WTC11 (cell line): Measurements from ENCODE around the gene TRIP13. TPM values are rescaled to one million over a fixed set of nuclear protein-coding genes. Genes with fewer than 3 reads are reported as not detected.

Source experiments
- ATAC-seq: fragments of 200-7000 bp; cut with Tn5 transposase; 2 replicates; pipeline ENCODE4 v1.10.0; 2021; ENCODE audit warnings: mild to moderate bottlenecking, moderate library complexity
- CTCF ChIA-PET: fragments of 300-600 bp; sonication (Branson Sonifier 250); formaldehyde crosslinking; loops from one replicate; lab custom pipeline; 2021; ENCODE audit warnings: antibody characterized with exemption; lab: Charles Lee
- POLR2A ChIA-PET: fragments of 350-600 bp; sonication (Branson Sonifier 250); formaldehyde crosslinking; loops from one replicate; lab custom pipeline; 2021; ENCODE audit warnings: antibody characterized with exemption; lab: Charles Lee
- DNase-seq: peaks from one replicate; pipeline ENCODE4 v3.0.0; 2021; ENCODE audit warnings: low spot score
- H3K27ac Mint-ChIP-seq: 2 replicates; pipeline ENCODE4 v1.8.0; 2021; ENCODE audit warnings: mixed read lengths
- H3K27me3 Mint-ChIP-seq: 2 replicates; pipeline ENCODE4 v1.8.0; 2021; ENCODE audit warnings: low read depth, mild to moderate bottlenecking, moderate library complexity, mixed read lengths
- H3K36me3 Mint-ChIP-seq: 2 replicates; pipeline ENCODE4 v1.8.0; 2021; ENCODE audit warnings: mixed read lengths
- H3K4me1 Mint-ChIP-seq: 2 replicates; pipeline ENCODE4 v1.8.0; 2022; ENCODE audit warnings: mixed read lengths
- H3K4me3 Mint-ChIP-seq: 2 replicates; pipeline ENCODE4 v1.8.0; 2021; ENCODE audit warnings: mild to moderate bottlenecking, moderate library complexity, mixed read lengths
- H3K9me3 Mint-ChIP-seq: 2 replicates; pipeline ENCODE4 v1.8.0; 2021; ENCODE audit warnings: mixed read lengths
- CREB1 ChIP-seq: sonication (generic); formaldehyde crosslinking; IDR thresholded peaks from 2 replicates; pipeline ENCODE4 v1.8.0; 2023; ENCODE audit warnings: mild to moderate bottlenecking, missing genetic modification reagents
- E2F1 ChIP-seq: sonication (generic); formaldehyde crosslinking; IDR thresholded peaks from 2 replicates; pipeline ENCODE4 v1.8.0; 2022; ENCODE audit warnings: mild to moderate bottlenecking, missing genetic modification reagents
- ERG ChIP-seq: fragments of 250-450 bp; sonication (Bioruptor Pico); IDR thresholded peaks from 2 replicates; pipeline ENCODE4 v1.8.0; 2021; ENCODE audit warnings: mild to moderate bottlenecking
- IRF2 ChIP-seq: sonication (generic); formaldehyde crosslinking; IDR thresholded peaks from 2 replicates; pipeline ENCODE4 v1.8.0; 2022; ENCODE audit warnings: low read depth, missing genetic modification reagents, borderline replicate concordance
- MLX ChIP-seq: sonication (generic); formaldehyde crosslinking; IDR thresholded peaks from 2 replicates; pipeline ENCODE4 v1.8.1; 2023; ENCODE audit warnings: mild to moderate bottlenecking, missing genetic modification reagents, moderate library complexity
- NFATC4 ChIP-seq: fragments of 250-450 bp; sonication (Bioruptor Pico); IDR thresholded peaks from 2 replicates; pipeline ENCODE4 v1.9.0; 2021; ENCODE audit warnings: mild to moderate bottlenecking
- PRDM15 ChIP-seq: sonication (generic); formaldehyde crosslinking; IDR thresholded peaks from 2 replicates; pipeline ENCODE4 v1.8.0; 2022; ENCODE audit warnings: missing genetic modification reagents
- ZBTB21 ChIP-seq: sonication (generic); formaldehyde crosslinking; IDR thresholded peaks from 2 replicates; pipeline ENCODE4 v1.8.1; 2023; ENCODE audit warnings: mild to moderate bottlenecking, missing genetic modification reagents, borderline replicate concordance
- ZNF263 ChIP-seq: sonication (generic); formaldehyde crosslinking; IDR thresholded peaks from 2 replicates; pipeline ENCODE4 v1.8.1; 2022; ENCODE audit warnings: low read depth, mild to moderate bottlenecking, moderate library complexity, missing genetic modification reagents
- total RNA-seq: library from RNA; stranded (reverse); gene quantifications from 3 replicates; pipeline ENCODE4 v1.2.3, GENCODE V29; 2021
- TF ChIP-seq, protein P1 (sequence below): sonication (generic); formaldehyde crosslinking; IDR thresholded peaks from 2 replicates; pipeline ENCODE4 v1.8.1; 2023; ENCODE audit warnings: mild to moderate bottlenecking, missing genetic modification reagents, moderate library complexity
- TF ChIP-seq, protein P2 (sequence below): fragments of 250-450 bp; sonication (Bioruptor Pico); IDR thresholded peaks from 2 replicates; pipeline ENCODE4 v1.9.0; 2021; ENCODE audit warnings: moderate library complexity, mild to moderate bottlenecking, inconsistent platforms, borderline replicate concordance

Gene TRIP13
- total RNA-seq, 1 experiment from 2014 or later, result 33.7 TPM

DNA sequence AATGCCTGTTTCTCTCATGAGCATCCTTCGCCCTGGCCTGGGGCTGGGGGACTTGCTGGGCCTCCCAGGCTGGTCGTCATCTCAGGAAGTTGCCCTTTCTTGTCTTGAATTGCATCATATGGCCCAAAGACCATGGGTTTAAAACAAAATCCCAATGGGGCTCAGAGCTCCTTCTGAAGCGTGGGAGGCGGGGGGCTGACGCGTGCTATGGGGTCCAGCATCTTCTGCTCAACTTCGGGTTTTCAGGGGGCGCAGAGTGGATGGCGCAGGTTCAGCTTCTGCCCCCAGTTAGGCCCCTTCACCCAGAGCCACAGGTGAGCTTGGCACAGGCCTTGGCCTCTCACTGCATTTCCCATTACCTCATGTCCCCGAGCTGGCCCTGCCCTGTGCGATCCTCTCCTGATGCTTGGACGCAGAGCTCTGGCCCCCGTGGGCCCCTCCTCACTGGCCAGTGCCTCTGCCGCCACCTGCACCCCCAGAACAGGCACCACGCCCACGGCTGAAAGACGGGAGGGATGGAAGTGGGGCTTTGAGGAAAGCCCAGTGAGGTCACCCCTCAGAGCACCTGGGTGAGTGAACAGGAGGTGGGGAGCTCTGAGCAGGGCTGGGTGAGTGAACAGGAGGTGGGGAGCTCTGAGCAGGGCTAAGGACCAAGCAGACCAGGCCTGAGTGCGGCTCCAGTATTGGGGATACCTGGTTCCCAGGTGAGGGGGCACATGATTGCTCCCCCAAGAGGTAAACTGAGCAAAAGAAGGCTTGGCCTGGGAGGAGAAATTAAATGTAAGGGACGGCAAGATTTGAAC lies 56.0 kb downstream of the TRIP13 start (continued):
- TF ChIP-seq PRDM15 (CRISPR knock-in tag) (no peak), NFATC4 (CRISPR knock-in tag) (no peak)

GRCh38 chr5:949275-949543 lies 56.5 kb downstream of the TRIP13 start:
- TF ChIP-seq, protein P1, sequence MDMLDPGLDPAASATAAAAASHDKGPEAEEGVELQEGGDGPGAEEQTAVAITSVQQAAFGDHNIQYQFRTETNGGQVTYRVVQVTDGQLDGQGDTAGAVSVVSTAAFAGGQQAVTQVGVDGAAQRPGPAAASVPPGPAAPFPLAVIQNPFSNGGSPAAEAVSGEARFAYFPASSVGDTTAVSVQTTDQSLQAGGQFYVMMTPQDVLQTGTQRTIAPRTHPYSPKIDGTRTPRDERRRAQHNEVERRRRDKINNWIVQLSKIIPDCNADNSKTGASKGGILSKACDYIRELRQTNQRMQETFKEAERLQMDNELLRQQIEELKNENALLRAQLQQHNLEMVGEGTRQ (CRISPR knock-in tag), result no peak
- no peak for TF ChIP-seq ZNF263 (CRISPR knock-in tag)
- no peak for TF ChIP-seq E2F1 (CRISPR knock-in tag)
- TF ChIP-seq ZBTB21, result no peak
- no peak for TF ChIP-seq PRDM15 (CRISPR knock-in tag)
- no peak for TF ChIP-seq MLX (CRISPR knock-in tag)
- TF ChIP-seq CREB1 (CRISPR knock-in tag), result no peak
- TF ChIP-seq IRF2 (CRISPR knock-in tag), result no peak
- TF ChIP-seq, protein P2, sequence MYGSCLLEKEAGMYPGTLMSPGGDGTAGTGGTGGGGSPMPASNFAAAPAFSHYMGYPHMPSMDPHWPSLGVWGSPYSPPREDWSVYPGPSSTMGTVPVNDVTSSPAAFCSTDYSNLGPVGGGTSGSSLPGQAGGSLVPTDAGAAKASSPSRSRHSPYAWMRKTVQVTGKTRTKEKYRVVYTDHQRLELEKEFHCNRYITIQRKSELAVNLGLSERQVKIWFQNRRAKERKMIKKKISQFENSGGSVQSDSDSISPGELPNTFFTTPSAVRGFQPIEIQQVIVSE (CRISPR knock-in tag), result no peak
- no peak for TF ChIP-seq ERG
- H3K36me3 Mint-ChIP-seq, result no peaks in the 10 kb centered on the region
- no peak overlapping the region for H3K4me3 Mint-ChIP-seq
- no peak for ATAC-seq
- H3K27ac Mint-ChIP-seq, result no peak overlapping the region
- no peaks in the 10 kb centered on the region for H3K9me3 Mint-ChIP-seq
- CTCF ChIA-PET, result interaction anchor here (0.7 to 2.3 kb wide), 5 partner anchors 26 to 502 kb away, joined by 3 to 12 read pairs (median 5); no protein-coding TSS in a partner anchor
- peaks cover 4% of the 10 kb centered on the region; the same call in 1 of the 2 replicates for H3K27me3 Mint-ChIP-seq
- POLR2A ChIA-PET, result interaction anchor here (1.5 kb wide), 1 partner anchor 32 kb away, joined by 3 read pairs; no protein-coding TSS in a partner anchor
- DNase-seq, result no peak
- H3K4me1 Mint-ChIP-seq, result no peaks in the 10 kb centered on the region
